ENCODE measurements around the gene STK10.

Gene STK10

GRCh38 chr5:172048539-172049101 is 139.4 kb downstream of the STK10 start:
- Histone ChIP-seq H3K27me3 (ENCODE audit: insufficient read depth, insufficient read length) (no peaks in the 10 kb centered on the region), H3K36me3 (ENCODE audit: insufficient read depth, insufficient read length, low read length) (peaks cover 42% of the 10 kb centered on the region), H3K9ac (ENCODE audit: insufficient read length, low read depth) (no peak overlapping the region), H3K4me1 (ENCODE audit: insufficient read depth, insufficient read length) (peaks cover 5% of the 10 kb centered on the region), H3K9me3 (ENCODE audit: insufficient read depth, low read length) (no peaks in the 10 kb centered on the region), H3K4me3 (ENCODE audit: insufficient read length, low read depth) (no peak overlapping the region)
- DNase-seq (ENCODE audit: low read depth, low spot score) = no peak
- TF ChIP-seq ZNF274 (IDR thresholded peaks at IDR 0.05; ENCODE audit: low read depth, low read length) (no peak), SUZ12 (IDR thresholded peaks at IDR 0.05; ENCODE audit: extremely low read depth, insufficient read depth, insufficient read length) (no peak), YY1 (IDR thresholded peaks at IDR 0.05; ENCODE audit: insufficient read depth, insufficient read length) (no peak)

- Histone ChIP-seq H3K36me3 (ENCODE audit: insufficient read depth, insufficient read length, low read length) (peaks cover 43% of the 10 kb centered on the region), H3K4me3 (ENCODE audit: insufficient read length, low read depth) (no peak overlapping the region), H3K27me3 (ENCODE audit: insufficient read depth, insufficient read length) (no peaks in the 10 kb centered on the region), H3K9ac (ENCODE audit: insufficient read length, low read depth) (no peak overlapping the region), H3K4me1 (ENCODE audit: insufficient read depth, insufficient read length) (peaks cover 5% of the 10 kb centered on the region), H3K9me3 (ENCODE audit: insufficient read depth, low read length) (no peaks in the 10 kb centered on the region)
- TF ChIP-seq YY1 (IDR thresholded peaks at IDR 0.05; ENCODE audit: insufficient read depth, insufficient read length) (no peak), ZNF274 (IDR thresholded peaks at IDR 0.05; ENCODE audit: low read depth, low read length) (no peak), SUZ12 (IDR thresholded peaks at IDR 0.05; ENCODE audit: extremely low read depth, insufficient read depth, insufficient read length) (no peak)
- DNase-seq (ENCODE audit: low read depth, low spot score) = no peak
These were observed 139.9 kb downstream of the STK10 start for GRCh38 chr5:172048170-172048422.

GRCh38 chr5:172046593-172046992 is 141.4 kb downstream of the STK10 start:
- Histone ChIP-seq H3K9me3 (ENCODE audit: insufficient read depth, low read length) (no peaks in the 10 kb centered on the region), H3K4me3 (ENCODE audit: insufficient read length, low read depth) (no peak overlapping the region), H3K36me3 (ENCODE audit: insufficient read depth, insufficient read length, low read length) (peaks cover 28% of the 10 kb centered on the region), H3K27me3 (ENCODE audit: insufficient read depth, insufficient read length) (no peaks in the 10 kb centered on the region), H3K4me1 (ENCODE audit: insufficient read depth, insufficient read length) (peaks cover 5% of the 10 kb centered on the region), H3K9ac (ENCODE audit: insufficient read length, low read depth) (no peak overlapping the region)
- DNase-seq (ENCODE audit: low read depth, low spot score) = no peak
- TF ChIP-seq SUZ12 (IDR thresholded peaks at IDR 0.05; ENCODE audit: extremely low read depth, insufficient read depth, insufficient read length) = no peak
- no peak for TF ChIP-seq YY1 (IDR thresholded peaks at IDR 0.05; ENCODE audit: insufficient read depth, insufficient read length)
- TF ChIP-seq ZNF274 (IDR thresholded peaks at IDR 0.05; ENCODE audit: low read depth, low read length) = no peak

- peaks cover 5% of the 10 kb centered on the region for H3K4me1 ChIP-seq (ENCODE audit: insufficient read depth, insufficient read length)
- H3K36me3 ChIP-seq (ENCODE audit: insufficient read depth, insufficient read length, low read length) = peaks cover 24% of the 10 kb centered on the region
- H3K27me3 ChIP-seq (ENCODE audit: insufficient read depth, insufficient read length) = no peaks in the 10 kb centered on the region
- no peak for DNase-seq (ENCODE audit: low read depth, low spot score)
- H3K4me3 ChIP-seq (ENCODE audit: insufficient read length, low read depth) = no peak overlapping the region
- no peak for TF ChIP-seq ZNF274 (IDR thresholded peaks at IDR 0.05; ENCODE audit: low read depth, low read length)
- H3K9me3 ChIP-seq (ENCODE audit: insufficient read depth, low read length) = no peaks in the 10 kb centered on the region
- H3K9ac ChIP-seq (ENCODE audit: insufficient read length, low read depth) = no peak overlapping the region
These were observed 142.8 kb downstream of the STK10 start for GRCh38 chr5:172045315-172045632.

- peaks cover 21% of the 10 kb centered on the region for H3K36me3 ChIP-seq (ENCODE audit: insufficient read depth, insufficient read length, low read length)
These were observed 143.3 kb downstream of the STK10 start for GRCh38 chr5:172044631-172045314.

GRCh38 chr5:172043865-172044264 is 144.2 kb downstream of the STK10 start:
- DNase-seq (ENCODE audit: low read depth, low spot score) = no peak
- Histone ChIP-seq H3K9ac (ENCODE audit: insufficient read length, low read depth) (no peak overlapping the region), H3K4me3 (ENCODE audit: insufficient read length, low read depth) (no peak overlapping the region), H3K9me3 (ENCODE audit: insufficient read depth, low read length) (no peaks in the 10 kb centered on the region), H3K36me3 (ENCODE audit: insufficient read depth, insufficient read length, low read length) (peaks cover 21% of the 10 kb centered on the region), H3K27me3 (ENCODE audit: insufficient read depth, insufficient read length) (no peaks in the 10 kb centered on the region), H3K4me1 (ENCODE audit: insufficient read depth, insufficient read length) (peaks cover 3% of the 10 kb centered on the region)
- no peak for TF ChIP-seq SUZ12 (IDR thresholded peaks at IDR 0.05; ENCODE audit: extremely low read depth, insufficient read depth, insufficient read length)
- TF ChIP-seq YY1 (IDR thresholded peaks at IDR 0.05; ENCODE audit: insufficient read depth, insufficient read length) = no peak
- TF ChIP-seq ZNF274 (IDR thresholded peaks at IDR 0.05; ENCODE audit: low read depth, low read length) = no peak

More at GRCh38 chr5:172044631-172045314, 143.3 kb downstream of the STK10 start:
- no peak for TF ChIP-seq SUZ12 (IDR thresholded peaks at IDR 0.05; ENCODE audit: extremely low read depth, insufficient read depth, insufficient read length)
- TF ChIP-seq YY1 (IDR thresholded peaks at IDR 0.05; ENCODE audit: insufficient read depth, insufficient read length) = no peak
- TF ChIP-seq ZNF274 (IDR thresholded peaks at IDR 0.05; ENCODE audit: low read depth, low read length) = no peak
- DNase-seq (ENCODE audit: low read depth, low spot score) = no peak
- Histone ChIP-seq H3K4me1 (ENCODE audit: insufficient read depth, insufficient read length) (peaks cover 5% of the 10 kb centered on the region), H3K27me3 (ENCODE audit: insufficient read depth, insufficient read length) (no peaks in the 10 kb centered on the region), H3K4me3 (ENCODE audit: insufficient read length, low read depth) (no peak overlapping the region), H3K9me3 (ENCODE audit: insufficient read depth, low read length) (no peaks in the 10 kb centered on the region), H3K9ac (ENCODE audit: insufficient read length, low read depth) (no peak overlapping the region)

- TF ChIP-seq ZNF274 (IDR thresholded peaks at IDR 0.05; ENCODE audit: low read depth, low read length) = no peak
- no peak for TF ChIP-seq SUZ12 (IDR thresholded peaks at IDR 0.05; ENCODE audit: extremely low read depth, insufficient read depth, insufficient read length)
- TF ChIP-seq YY1 (IDR thresholded peaks at IDR 0.05; ENCODE audit: insufficient read depth, insufficient read length) = no peak
- Histone ChIP-seq H3K4me1 (ENCODE audit: insufficient read depth, insufficient read length) (peaks cover under 1% of the 10 kb centered on the region), H3K9me3 (ENCODE audit: insufficient read depth, low read length) (no peaks in the 10 kb centered on the region), H3K36me3 (ENCODE audit: insufficient read depth, insufficient read length, low read length) (peaks cover 13% of the 10 kb centered on the region), H3K27me3 (ENCODE audit: insufficient read depth, insufficient read length) (no peaks in the 10 kb centered on the region), H3K4me3 (ENCODE audit: insufficient read length, low read depth) (no peak overlapping the region), H3K9ac (ENCODE audit: insufficient read length, low read depth) (no peak overlapping the region)
- DNase-seq (ENCODE audit: low read depth, low spot score) = no peak
These were observed 145.8 kb downstream of the STK10 start for GRCh38 chr5:172042183-172042582.
